Stimulated activated CD8-positive, alpha-beta memory T cell treated with anti-CD3 and anti-CD28 coated beads, Interleukin-12 subunit alpha, Interleukin-12 subunit beta, amount 100 ng/mL, for 24 hours (primary cell): ENCODE results near the gene WTAP.
"Not testable (repeated sequence)": the region's sequence is repeated elsewhere in the genome, so short reads cannot be mapped to it uniquely, and the experiment has no call there.

Experiments used
- DNase-seq: peaks from one replicate; pipeline ENCODE4 v3.0.0-alpha.2; 2020; ENCODE audit errors: extremely low read depth

WTAP gene

DNA sequence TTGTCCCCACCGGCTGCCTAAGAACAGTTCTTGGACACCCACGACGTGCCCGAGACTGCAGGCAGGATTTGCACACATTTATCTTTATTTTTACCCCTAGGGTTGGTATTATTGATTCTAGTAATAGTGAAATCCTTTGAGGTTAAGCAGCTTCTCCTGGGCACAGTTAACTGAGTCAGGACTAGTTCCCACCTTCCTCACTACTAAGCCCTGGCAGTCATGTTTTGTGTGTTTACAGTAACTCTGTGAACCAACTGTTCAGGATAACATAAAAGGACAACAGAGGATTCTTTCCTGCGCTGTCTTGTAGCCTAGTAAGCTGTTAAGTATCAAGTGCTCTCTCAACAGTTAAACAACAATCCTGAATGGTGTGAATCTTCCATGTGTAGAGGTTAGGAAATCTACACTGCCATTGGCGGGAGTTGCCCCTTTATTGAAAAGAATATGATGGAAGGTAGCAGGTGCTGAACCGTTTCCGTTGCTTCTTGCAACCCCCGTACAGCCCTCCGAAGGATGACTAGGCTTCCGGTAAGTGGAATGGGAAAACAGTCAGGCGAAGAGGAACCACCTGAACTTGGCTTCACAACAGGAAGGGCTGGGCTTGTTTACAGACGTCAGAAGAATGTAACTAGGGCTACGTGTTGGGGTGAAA lies 33.3 kb upstream of the WTAP start:
- DNase-seq: no peak

DNA sequence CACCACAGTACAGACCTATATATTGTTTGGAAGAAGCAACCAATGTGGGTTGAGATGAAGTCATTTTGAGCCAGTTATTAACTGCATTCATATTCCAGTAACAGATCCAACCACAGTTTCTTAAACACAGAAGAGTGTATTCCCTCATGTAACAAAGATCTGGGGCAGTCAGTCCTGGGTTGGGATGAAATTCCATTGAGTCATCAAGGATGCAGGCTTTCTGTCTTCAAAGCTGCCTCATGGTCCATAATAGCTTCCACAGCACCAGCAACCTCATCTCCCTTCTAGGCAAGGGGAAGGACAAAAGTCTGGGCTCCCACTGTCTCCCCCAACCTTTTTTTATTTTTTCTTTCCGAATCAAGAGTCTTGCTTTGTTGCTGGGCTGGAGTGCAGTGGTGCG lies 31.3 kb upstream of the WTAP start:
- DNase-seq: no peak

- no peak for DNase-seq
These were observed 26.3 kb upstream of the WTAP start for GRCh38 chr6:159700970-159701369.

DNA sequence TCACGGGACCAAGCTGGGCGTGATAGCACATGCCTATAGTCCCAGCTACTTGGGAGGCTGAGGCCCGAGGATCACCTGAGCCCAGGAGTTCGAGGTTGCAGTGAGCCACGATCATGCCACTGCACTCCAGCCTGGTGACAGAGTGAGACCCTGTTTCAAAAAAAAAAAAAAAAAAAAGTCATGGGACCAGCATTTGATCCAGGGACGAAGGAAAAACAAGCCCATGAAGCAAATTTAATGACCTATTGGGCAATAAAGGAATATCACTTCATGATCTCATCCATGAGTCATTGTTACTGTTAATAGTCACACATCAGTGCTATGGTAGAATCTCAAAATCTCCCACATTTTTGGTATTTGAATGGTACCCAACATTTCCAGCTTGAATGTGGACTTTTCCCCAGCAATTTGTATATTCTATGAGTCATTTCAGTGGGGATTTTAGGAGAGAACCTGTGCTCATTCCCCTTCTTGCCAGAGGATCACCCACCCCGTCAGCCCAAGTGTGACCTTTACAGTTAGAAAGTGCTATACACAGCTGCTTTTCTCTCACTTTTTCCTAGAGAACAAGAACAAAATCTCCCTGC lies 25.8 kb upstream of the WTAP start:
- DNase-seq: no peak

GRCh38 chr6:159710603-159711002 lies 16.7 kb upstream of the WTAP start:
- not testable (repeated sequence) for DNase-seq

DNA sequence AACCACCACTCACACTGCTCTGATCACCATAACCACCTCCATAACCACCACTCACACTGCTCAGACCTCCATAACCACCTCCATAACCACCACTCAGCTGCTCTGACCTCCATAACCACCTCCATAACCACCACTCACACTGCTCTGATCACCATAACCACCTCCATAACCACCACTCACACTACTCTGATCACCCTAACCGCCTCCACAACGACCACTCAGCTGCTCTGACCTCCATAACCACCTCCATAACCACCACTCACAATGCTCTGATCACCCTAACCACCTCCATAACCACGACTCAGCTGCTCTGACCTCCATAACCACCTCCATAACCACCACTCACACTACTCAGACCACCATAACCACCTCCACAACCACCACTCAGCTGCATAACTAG lies 14.9 kb upstream of the WTAP start:
- not testable (repeated sequence) for DNase-seq

DNA sequence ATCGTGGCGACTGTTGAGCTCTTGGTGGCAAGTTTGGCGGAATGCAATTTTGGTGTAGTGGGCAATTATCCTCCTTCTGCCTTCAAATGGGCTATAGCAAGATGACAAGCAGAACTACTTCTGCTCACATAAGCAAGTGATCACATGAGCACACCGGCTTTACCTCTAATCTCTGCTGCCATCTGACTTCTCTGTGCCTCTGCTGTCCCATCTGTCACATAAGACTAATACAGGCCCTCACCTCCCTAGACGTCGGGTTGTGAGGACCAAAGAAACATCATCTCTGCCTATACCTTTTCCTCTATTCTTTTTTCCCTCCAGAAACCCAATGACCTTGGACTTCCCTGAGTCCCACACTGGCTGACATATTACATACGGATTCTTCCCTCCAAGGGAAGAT lies 13.3 kb upstream of the WTAP start:
- DNase-seq: no peak

GRCh38 chr6:159714404-159714803 lies 12.9 kb upstream of the WTAP start:
- DNase-seq: no peak

GRCh38 chr6:159715166-159715565 lies 12.1 kb upstream of the WTAP start:
- DNase-seq: no peak

- no peak for DNase-seq
These were observed 11.7 kb upstream of the WTAP start for GRCh38 chr6:159715605-159716004.

- DNase-seq: no peak
These were observed 10.8 kb upstream of the WTAP start for GRCh38 chr6:159716247-159717096.

- no peak for DNase-seq
These were observed 8.7 kb upstream of the WTAP start for GRCh38 chr6:159718634-159719033.

DNA sequence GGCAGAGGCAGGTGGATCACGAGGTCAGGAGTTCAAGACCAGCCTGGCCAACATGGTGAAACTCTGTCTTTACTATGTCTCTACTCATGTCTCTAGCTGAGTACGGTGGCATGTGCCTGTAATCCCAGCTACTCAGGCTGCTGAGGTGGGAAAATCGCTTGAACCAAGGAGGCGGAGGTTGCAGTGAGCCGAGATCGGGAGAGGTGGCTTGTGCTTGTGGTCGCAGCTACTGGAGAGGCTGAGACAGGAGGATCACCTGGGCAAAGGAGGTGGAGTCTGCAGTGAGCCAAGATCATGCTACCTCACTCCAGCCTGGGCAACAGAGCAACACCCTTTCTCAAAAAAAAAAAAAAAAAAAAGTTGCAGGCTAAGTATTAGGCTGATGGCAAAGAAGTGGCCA lies 8.0 kb upstream of the WTAP start:
- DNase-seq: no peak

DNA sequence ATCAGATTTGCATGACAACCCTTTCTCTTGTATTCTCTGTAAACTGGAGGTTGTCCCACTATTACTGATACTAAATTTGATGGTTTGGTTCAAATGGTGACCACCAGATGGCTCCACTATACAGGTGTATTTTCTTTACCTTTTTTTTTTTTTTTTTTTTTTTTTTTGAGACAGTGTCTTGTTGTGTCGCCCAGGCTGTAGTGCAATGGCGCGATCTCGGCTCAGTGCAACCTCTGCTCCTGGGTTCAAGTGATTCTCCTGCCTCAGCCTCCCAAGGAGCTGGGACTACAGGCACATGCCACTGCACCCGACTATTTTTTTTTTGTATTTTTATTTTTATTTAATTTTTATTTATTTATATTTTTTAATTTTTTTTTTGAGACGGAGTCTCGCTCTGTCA lies 6.6 kb upstream of the WTAP start:
- no peak for DNase-seq

DNA sequence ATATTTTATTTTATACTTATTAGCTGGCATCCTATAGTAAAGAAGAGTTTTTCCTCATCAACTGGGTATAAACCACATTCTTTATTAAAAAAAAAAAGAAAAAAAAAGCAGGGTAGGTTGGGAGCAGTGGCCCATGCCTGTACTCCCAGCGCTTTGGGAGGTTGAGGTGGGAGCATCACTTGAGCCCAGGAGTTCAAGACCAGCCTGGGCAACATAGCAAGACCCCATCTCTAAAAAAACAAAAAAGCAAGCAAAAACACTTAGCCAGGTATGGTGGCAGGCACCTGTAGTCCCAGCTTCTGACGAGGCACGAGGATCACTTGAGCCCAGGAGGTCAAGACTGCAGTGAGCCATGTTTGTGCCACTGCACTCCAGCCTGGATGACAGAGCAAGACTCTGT lies 5.3 kb upstream of the WTAP start:
- not testable (repeated sequence) for DNase-seq

DNA sequence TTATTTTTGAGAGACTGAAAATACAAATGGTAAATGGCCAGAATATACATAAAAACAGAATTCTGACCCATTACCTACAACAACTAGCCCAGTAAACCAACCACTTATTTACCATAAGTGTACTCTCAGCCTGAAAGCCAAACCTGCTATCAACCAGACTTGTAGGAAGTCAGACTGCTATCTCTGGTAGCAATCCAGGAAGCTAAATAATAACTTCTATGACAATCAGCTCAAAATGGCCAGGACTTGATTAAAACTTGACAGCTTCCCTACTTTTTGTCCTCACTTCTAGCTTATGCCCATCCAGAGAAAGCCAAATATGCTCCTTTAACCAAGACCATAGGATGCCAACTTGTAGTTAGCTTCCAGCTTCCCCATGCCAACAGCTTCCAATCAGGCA lies 4.7 kb upstream of the WTAP start:
- no peak for DNase-seq

- DNase-seq: no peak
These were observed 4.0 kb upstream of the WTAP start for GRCh38 chr6:159723259-159723658.

- no peak for DNase-seq
These were observed 2.5 kb upstream of the WTAP start for GRCh38 chr6:159724778-159725177.

- not testable (repeated sequence) for DNase-seq
These were observed 2.1 kb upstream of the WTAP start for GRCh38 chr6:159725208-159725607.

DNA sequence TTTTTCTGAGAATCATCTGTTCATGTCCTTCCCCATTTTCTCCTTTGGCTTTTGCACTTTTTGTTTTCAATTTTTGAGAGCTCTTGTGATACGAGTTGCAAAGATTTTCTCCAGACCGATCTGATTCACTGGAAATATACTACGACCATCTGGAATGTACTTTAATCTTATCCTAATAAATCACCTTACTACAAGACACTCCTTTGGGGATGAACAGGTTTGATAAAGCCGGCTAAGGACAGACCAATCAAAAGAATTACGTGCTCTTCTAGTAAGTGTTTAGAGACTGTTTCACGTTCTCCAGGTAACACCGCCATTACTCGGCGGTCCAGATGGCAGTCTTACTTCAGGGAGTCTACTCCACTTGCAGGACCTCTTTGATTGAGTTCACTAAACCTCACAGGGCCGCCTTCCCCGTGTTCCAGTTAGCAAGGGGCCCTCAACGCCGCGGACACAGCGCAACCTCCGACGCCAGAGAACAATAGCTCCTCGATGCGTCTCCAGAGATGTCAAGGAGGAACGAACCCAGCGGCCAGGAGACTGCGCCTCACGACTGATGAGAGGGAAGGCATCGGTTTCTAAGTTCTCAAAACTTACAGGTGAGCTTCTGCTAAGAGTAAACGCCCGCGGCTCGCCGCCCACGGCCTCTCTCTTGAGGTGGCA lies 920 bp upstream of the WTAP start:
- no peak for DNase-seq

DNA sequence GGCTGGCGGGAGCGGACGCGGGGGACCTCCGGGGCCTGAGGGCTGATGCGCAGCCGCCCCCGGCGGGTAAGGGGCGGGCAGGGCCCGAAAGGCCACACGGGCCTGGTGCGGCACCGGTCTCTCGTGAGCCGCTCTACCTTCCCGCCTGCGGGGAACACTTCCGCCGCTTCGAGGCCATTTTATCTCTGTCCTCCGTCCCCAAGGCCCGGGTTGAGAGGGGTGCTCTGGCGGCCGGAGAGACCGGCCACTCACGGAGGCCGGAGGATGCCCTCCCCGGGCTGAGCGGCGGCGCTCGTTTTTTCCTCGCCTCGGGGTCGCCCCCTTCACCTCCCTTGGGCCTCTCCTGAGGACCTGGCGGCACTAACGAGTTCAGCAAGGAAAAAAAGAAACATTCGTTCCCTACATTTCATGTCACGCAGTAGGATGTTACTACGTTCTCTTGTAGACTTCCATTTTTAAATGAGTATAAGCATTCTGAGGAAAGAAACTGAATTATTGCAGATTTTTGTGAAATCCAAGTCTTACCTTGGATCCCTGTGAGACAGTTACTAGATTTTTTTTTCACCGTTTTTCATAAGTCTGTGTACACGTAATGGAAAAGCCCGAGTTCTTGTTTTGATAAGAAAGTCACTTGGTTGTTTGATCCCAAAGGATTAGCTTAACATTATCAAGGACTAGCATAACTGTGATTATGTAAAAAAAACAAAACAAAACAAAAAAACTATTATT lies 575 bp downstream of the WTAP start:
- no peak for DNase-seq

GRCh38 chr6:159728531-159728964 lies 1.2 kb downstream of the WTAP start:
- DNase-seq: no peak
